Keratinocyte (primary cell): Measurements from ENCODE around the gene RHOBTB1. TPM values are rescaled to one million over a fixed set of nuclear protein-coding genes. Genes with fewer than 3 reads are reported as not detected.

Experiments
- DNase-seq: peaks from one replicate; pipeline ENCODE4 v3.0.0-alpha.2; 2011; ENCODE audit warnings: low read depth, missing footprints, low spot score
- FAIRE-seq: peaks from 2 replicates; lab custom pipeline; 2011; peaks lifted over from hg19 to GRCh38; lab: Jason Lieb, UNC
- H2AFZ ChIP-seq: 2 replicates; pipeline ENCODE4 v1.6.0; 2012; ENCODE audit warnings: low read length, control low read depth, inconsistent platforms; ENCODE audit not compliant: control insufficient read depth
- H3K27ac ChIP-seq: 2 replicates; pipeline ENCODE4 v1.5.1; 2011; ENCODE audit warnings: low read length; ENCODE audit not compliant: control insufficient read depth, insufficient read depth
- H3K27me3 ChIP-seq: 3 replicates; pipeline ENCODE4 v1.6.0; 2011; ENCODE audit warnings: low read length; ENCODE audit not compliant: control insufficient read depth, insufficient read depth; ENCODE audit errors: extremely low read depth
- H3K36me3 ChIP-seq, 2 experiments: 2 replicates in 1 of 2; 3 replicates in 1 of 2; pipeline ENCODE4 v1.5.1; 2011; ENCODE audit warnings: low read length in 2 of 2, mild to moderate bottlenecking in 1 of 2; ENCODE audit not compliant: control insufficient read depth in 2 of 2, insufficient read depth in 2 of 2; ENCODE audit errors: extremely low read depth in 1 of 2
- H3K4me1 ChIP-seq: 3 replicates; pipeline ENCODE4 v1.5.1; 2011; ENCODE audit warnings: low read length; ENCODE audit not compliant: control insufficient read depth, insufficient read depth; ENCODE audit errors: extremely low read depth
- H3K4me2 ChIP-seq: 3 replicates; pipeline ENCODE4 v1.6.0; 2011; ENCODE audit warnings: low read depth, low read length; ENCODE audit not compliant: control insufficient read depth, insufficient read depth; ENCODE audit errors: extremely low read depth
- H3K4me3 ChIP-seq, 3 experiments: fragments of 200-600 bp in 1 of 3; sonication (generic) in 1 of 3; 2 replicates in 2 of 3; 3 replicates in 1 of 3; pipeline ENCODE4 v1.5.1; 2011 to 2016; ENCODE audit warnings: low read length in 3 of 3, mild to moderate bottlenecking in 3 of 3, control low read depth in 2 of 3, inconsistent platforms in 1 of 3, low read depth in 1 of 3, mixed read lengths in 1 of 3, mixed run types in 1 of 3, moderate library complexity in 1 of 3; ENCODE audit not compliant: control insufficient read depth in 2 of 3, insufficient read depth in 2 of 3; ENCODE audit errors: extremely low read depth in 1 of 3
- H3K79me2 ChIP-seq: 2 replicates; pipeline ENCODE4 v1.6.0; 2012; ENCODE audit warnings: low read length; ENCODE audit not compliant: control insufficient read depth, insufficient read depth
- H3K9ac ChIP-seq: 3 replicates; pipeline ENCODE4 v1.6.0; 2011; ENCODE audit warnings: low read length; ENCODE audit not compliant: control insufficient read depth, insufficient read depth; ENCODE audit errors: extremely low read depth
- H3K9me1 ChIP-seq: 3 replicates; pipeline ENCODE4 v1.6.0; 2011; ENCODE audit warnings: low read length; ENCODE audit not compliant: control insufficient read depth, insufficient read depth; ENCODE audit errors: extremely low read depth
- H3K9me3 ChIP-seq: 2 replicates; pipeline ENCODE4 v1.5.1; 2012; ENCODE audit warnings: low read depth, low read length; ENCODE audit not compliant: control insufficient read depth
- H4K20me1 ChIP-seq: 3 replicates; pipeline ENCODE4 v1.6.0; 2011; ENCODE audit warnings: low read length; ENCODE audit not compliant: control insufficient read depth, insufficient read depth; ENCODE audit errors: extremely low read depth
- CTCF ChIP-seq, 3 experiments: IDR thresholded peaks in 1 of 3; conservative IDR thresholded peaks in 1 of 3; optimal IDR thresholded peaks in 1 of 3; 2 replicates in 2 of 3; 3 replicates in 1 of 3; pipeline versions ENCODE3 to v1.5.1; 2011; ENCODE audit warnings: low read length in 3 of 3, mild to moderate bottlenecking in 3 of 3, moderate library complexity in 2 of 3, control low read depth in 1 of 3, inconsistent platforms in 1 of 3; ENCODE audit not compliant: insufficient read depth in 2 of 3; ENCODE audit errors: extremely low read depth in 1 of 3
- EZH2 ChIP-seq: IDR thresholded peaks from one replicate; pipeline ENCODE4 v1.6.1; 2012; ENCODE audit warnings: inconsistent platforms, mild to moderate bottlenecking, low read length, moderate library complexity
- dilution Hi-C: fragments of 300-500 bp; cut with MboI; formaldehyde crosslinking; loops from one replicate; pipeline ENCODE4 v1.7.0; 2020; ENCODE audit warnings: low sequenced_read_pairs; ENCODE audit not compliant: extremely low pct_ligation_motif_present
- polyA plus RNA-seq, 5 experiments: library from polyadenylated mRNA; depleted of rRNA in 3 of 5; stranded (reverse) in 3 of 5; stranded (forward) in 1 of 5; unstranded in 1 of 5; fragments of >200 nt; gene quantifications; 1 replicate in 1 of 5; 2 replicates in 3 of 5; 3 replicates in 1 of 5; pipeline versions ENCODE4 v1.2.1 to v1.2.3, GENCODE V29; 2011 to 2012; ENCODE audit warnings: missing spikeins in 2 of 5, low read depth in 1 of 5, low replicate concordance in 1 of 5

The RHOBTB1 gene
- polyA plus RNA-seq, 1 donor (not counting 4 experiments of a cell fraction or from before 2014, with no cell fraction given) = 4.6 TPM

GRCh38 chr10:60823324-60823723, 120.7 kb downstream of the RHOBTB1 start:
- FAIRE-seq (no peak), DNase-seq (no peak)
- no peak overlapping the region for H2AFZ ChIP-seq
- H3K9me1 ChIP-seq = no peaks in the 10 kb centered on the region
- dilution Hi-C loops = no loop called here
- no peaks in the 10 kb centered on the region for H3K27me3 ChIP-seq
- TF ChIP-seq EZH2 = no peak
- TF ChIP-seq CTCF (optimal IDR thresholded peaks at IDR 0.05 in 1 of 3, IDR thresholded peaks at IDR 0.05 in 1 of 3, conservative IDR thresholded peaks at IDR 0.05 in 1 of 3; ENCODE audit: extremely low read depth in 1 of 3, insufficient read depth in 2 of 3, low read length in 3 of 3) = no peak
- H3K4me1 ChIP-seq = peaks cover 8% of the 10 kb centered on the region
- H3K27ac ChIP-seq = no peak overlapping the region
- no peak overlapping the region for H3K9ac ChIP-seq
- no peaks in the 10 kb centered on the region for H3K36me3 ChIP-seq
- H3K79me2 ChIP-seq = no peaks in the 10 kb centered on the region
- H3K9me3 ChIP-seq = no peaks in the 10 kb centered on the region
- no peaks in the 10 kb centered on the region for H4K20me1 ChIP-seq
- H3K4me3 ChIP-seq = no peak overlapping the region
- H3K4me2 ChIP-seq = no peak overlapping the region

GRCh38 chr10:60822809-60823208, 121.2 kb downstream of the RHOBTB1 start:
- Histone ChIP-seq H4K20me1 (no peaks in the 10 kb centered on the region), H3K9me1 (no peaks in the 10 kb centered on the region), H3K9ac (no peak overlapping the region), H3K27ac (no peak overlapping the region), H3K27me3 (no peaks in the 10 kb centered on the region), H3K4me1 (peaks cover 3% of the 10 kb centered on the region), H3K4me3 (no peak overlapping the region), H3K79me2 (no peaks in the 10 kb centered on the region), H2AFZ (no peak overlapping the region), H3K9me3 (no peaks in the 10 kb centered on the region), H3K4me2 (no peak overlapping the region), H3K36me3 (no peaks in the 10 kb centered on the region)
- TF ChIP-seq EZH2 = no peak
- no peak for DNase-seq
- dilution Hi-C loops = no loop called here
- FAIRE-seq = no peak

- Histone ChIP-seq H3K36me3 (no peaks in the 10 kb centered on the region), H3K9me1 (no peaks in the 10 kb centered on the region), H2AFZ (no peak overlapping the region), H3K27me3 (no peaks in the 10 kb centered on the region), H3K4me1 (no peaks in the 10 kb centered on the region), H3K9me3 (no peaks in the 10 kb centered on the region), H3K27ac (no peak overlapping the region), H3K79me2 (no peaks in the 10 kb centered on the region), H3K4me2 (no peak overlapping the region), H3K9ac (no peak overlapping the region), H3K4me3 (no peak overlapping the region), H4K20me1 (no peaks in the 10 kb centered on the region)
- no peak for DNase-seq
- dilution Hi-C loops = no loop called here
- FAIRE-seq = no peak
- TF ChIP-seq CTCF (optimal IDR thresholded peaks at IDR 0.05 in 1 of 3, IDR thresholded peaks at IDR 0.05 in 1 of 3, conservative IDR thresholded peaks at IDR 0.05 in 1 of 3; ENCODE audit: extremely low read depth in 1 of 3, insufficient read depth in 2 of 3, low read length in 3 of 3) (no peak), EZH2 (no peak)
These were observed 122.3 kb downstream of the RHOBTB1 start for GRCh38 chr10:60821656-60822055.
